ENCODE results near the gene DLG1.

Gene DLG1

DNA sequence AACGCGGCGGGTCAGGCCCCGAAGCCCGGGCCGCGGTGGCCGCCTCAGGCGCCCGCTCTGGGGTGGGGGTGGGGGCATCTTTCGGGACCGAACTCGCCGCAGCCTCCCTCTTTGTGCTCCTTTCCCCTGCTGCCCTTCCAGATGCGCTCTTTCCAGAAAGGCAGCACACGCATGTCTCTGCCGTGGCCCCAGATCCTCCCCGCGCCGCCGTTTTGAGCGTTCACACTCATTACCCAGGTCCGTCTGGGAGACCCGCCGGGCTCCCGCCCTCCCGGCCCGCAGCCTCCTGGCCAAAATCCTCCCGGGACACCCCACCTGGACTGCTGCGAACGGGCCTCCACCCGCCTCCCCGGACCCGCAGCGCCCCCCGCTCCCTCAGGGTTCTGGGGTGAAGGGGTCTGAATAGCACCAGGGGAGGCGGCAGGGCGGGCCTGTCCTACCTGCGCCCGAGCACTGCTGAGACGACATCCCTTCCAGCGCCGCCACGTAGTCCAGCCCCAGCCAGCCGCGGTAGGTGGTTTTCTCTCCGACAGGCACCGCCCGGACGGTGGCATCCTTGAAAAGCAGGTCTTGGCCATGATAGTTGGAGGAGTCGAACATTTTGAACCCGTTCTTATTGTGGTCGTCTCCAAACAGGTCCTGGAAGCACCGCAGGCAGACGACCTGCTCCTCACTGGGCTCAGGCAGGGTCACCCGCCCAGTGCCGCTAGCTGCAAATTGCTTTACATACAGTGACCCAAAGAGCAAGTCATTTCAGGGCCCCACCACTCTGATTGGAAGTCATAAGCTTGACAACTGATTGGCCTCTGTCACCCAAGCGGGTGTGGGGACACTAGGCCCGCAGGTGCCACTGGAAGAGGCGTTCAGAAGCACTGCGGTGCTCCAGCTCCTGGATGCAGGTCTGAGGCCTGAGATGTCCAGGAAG is 294.7 kb downstream of the DLG1 start:
- in situ Hi-C loops (cut with MboI; ENCODE audit: low sequenced_read_pairs): no loop called here

DNA sequence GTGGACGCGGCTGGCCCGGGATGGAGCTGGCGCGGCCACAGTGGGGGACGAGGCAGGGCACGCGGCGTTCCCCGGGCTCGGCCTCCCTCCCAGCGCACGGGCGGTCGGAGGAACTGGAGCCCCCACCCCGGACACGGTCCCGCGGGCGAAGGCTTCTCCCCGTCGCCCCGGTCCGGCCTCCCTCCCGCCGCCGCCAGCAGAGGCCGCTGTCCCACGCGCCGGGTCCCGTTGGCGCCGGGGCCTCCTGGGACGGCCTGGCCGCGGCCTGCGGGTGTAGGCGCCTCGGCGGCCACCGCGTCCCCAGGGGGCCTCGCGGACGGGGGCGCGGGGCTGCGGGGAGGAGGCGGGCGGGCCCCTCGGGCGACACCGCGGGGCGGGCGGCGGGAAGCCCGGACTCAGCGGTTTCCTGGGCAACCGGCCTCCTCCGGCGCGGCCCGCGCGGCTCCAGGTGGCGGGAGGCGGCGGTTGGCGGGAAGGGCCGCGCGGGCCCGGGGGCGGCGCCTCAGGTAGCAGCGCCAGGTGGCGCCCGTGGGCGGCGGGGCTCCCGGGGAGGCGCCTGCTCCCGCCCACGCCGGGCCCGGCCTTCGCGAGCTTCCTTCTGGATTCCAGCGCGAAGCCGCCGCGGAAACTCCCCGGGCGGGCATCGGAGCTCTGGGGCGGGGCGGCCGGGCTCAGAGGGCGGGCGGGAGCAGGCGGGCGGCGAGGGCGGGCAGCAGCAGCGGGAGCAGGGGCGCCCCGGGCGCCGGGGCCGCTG is 295.5 kb downstream of the DLG1 start:
- in situ Hi-C loops (cut with MboI; ENCODE audit: low sequenced_read_pairs): no loop called here

DNA sequence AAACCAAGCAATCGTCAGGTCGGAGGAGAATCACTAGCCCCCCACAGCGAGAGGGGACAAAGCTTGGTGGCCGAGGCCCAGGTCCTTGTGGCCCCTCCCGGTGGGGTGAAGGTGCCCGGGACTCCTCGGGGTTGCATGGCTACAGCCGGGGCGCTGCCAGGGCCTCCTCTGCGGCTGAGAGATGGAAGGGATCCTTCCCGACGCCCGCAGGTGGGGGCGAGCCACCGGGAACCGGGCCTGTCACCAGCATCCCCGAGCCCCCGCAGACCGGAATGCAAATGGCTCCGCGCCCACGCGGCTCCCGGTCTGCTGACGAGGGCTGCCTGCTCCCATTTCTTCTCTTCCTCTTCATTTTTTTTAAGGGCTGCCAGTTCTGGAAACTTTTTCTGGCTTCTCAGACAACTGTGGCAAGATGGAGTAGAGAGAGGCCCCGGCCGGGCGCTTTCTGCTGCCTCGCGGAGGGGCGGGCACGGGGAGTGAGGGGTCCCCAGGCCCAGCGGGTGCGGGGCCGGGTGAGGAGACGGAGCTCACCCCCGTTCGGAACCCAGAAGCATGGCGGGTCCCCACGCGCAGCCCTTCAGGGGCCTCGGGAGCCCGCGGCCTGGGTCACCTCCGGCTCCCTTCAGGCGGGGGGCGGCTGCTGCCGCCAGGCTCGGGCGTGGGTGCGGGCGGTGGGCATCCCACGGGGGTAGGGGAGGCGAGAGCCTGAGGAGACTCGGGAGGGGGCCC is 296.3 kb downstream of the DLG1 start:
- in situ Hi-C loops (cut with MboI; ENCODE audit: low sequenced_read_pairs): no loop called here

DNA sequence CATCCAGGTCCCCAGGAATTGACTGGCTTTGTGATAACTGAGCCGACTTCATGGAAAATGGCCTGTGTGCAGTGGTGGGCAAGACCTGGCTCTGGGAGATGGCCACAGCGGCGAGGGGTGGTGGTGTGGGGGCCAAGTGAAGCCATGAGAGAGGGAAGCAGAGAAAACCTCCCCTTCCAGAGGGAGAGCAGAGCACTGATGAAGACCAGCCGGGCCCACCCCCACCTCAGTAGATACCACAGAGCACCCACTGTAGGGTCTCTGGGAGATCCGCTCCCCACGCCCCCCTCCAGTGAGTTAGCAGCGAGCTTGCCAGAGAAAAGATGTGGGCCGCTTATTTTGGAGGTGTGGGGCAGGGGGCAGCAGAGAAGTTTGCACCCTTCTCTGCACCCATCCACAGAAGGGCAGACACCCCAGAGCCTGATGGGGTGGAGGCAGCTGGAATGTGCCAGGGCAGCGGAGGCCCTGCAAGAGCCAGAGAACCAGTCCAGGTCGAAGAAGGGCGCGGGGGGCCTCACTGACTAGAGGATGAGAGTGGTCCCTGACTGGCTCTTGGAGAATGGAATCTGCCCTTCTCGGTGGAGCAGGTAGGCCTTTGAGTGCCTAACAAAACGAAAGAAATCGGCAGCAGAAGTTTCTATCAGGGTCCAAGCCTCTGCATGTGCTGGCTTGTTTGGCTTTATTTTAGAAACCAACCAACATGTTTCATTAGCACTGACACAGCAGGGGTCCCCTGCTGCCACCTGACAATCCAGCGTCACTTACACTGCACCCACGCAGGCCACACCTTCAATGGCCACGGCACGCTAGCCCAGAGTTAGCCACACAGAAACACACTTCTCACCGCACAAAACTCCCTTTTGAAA is 297.1 kb downstream of the DLG1 start:
- in situ Hi-C loops (cut with MboI; ENCODE audit: low sequenced_read_pairs): no loop called here

DNA sequence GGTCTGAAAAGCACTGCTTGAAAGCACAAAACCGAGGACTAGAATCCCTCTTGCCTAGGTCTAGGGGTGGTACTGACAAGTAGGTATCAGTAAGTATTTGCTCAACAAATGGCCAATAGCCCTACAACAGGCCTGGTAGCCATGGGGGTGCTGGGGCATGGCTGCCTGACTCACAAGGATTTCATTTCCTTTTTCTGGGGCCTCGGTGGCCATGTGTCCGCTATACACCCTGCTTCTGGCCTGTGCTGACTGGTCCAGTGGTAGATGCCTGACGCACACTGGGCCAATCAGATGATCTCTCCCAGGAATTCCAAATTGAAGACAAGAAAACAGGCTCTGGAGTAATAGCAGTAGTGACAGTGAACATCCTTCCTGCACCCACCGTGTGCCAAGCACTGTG is 298.2 kb downstream of the DLG1 start:
- in situ Hi-C loops (cut with MboI; ENCODE audit: low sequenced_read_pairs): no loop called here

DNA sequence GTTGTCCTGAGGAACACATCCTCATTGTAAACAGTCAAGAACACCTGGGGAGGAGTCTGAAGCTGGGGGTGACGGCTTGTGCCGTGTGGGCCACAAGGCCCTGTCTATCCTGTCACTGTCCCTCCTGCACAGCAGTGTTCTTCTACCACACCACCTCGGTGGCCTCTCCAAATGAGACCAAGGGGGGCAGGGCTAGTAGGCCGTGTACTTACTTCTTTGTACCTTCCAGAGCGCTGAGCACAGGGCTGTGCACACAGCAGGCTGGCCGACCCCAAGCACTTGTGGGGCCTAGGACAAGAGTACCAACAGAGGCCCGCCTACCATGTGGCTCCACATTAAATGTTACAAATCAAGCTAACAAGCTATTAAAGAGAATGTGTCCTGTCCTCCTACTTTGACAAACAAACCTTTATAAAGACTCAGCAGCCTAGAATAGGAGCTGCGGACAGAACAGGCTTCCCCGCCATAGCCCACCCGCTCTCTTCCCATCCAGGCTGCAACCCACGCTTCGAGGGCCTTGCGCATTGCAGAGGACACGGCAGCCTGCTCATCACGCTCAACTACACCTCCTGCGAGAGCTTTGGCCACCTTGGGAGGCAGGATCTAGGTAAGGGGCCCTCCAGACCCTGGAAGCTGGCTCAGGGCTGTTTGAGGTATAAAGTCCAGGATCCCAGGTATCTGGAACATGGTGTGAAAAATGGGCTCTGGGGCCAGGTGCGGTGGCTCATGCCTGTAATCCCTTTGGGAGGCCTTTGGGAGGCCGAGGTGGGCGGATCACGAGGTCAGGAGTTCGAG is 299.2 kb downstream of the DLG1 start:
- in situ Hi-C loops (cut with MboI; ENCODE audit: low sequenced_read_pairs): loop anchor here (25.0 kb wide), 1 partner anchor 513 kb away; no protein-coding TSS in a partner anchor

DNA sequence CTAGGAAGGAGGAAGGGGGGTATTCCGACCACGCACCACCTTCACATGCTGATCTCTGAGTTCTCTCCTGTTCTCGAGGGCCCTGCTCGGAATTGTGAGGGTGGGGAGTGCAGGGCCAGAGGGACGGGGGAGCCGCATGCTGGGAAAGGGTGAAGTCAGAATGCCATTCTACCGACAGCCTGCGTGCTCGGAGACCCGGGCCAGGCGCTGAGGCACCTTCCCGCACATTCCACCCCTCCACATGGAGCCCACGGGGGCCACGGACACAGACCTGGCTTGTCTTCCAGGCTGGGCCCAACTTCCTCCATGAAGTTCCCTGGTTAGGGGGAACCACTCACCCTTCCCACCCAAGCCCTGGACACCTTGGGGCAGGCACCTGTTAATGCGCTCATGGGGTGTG is 301.1 kb downstream of the DLG1 start:
- in situ Hi-C loops (cut with MboI; ENCODE audit: low sequenced_read_pairs): loop anchor here (25.0 kb wide), 1 partner anchor 515 kb away; no protein-coding TSS in a partner anchor

DNA sequence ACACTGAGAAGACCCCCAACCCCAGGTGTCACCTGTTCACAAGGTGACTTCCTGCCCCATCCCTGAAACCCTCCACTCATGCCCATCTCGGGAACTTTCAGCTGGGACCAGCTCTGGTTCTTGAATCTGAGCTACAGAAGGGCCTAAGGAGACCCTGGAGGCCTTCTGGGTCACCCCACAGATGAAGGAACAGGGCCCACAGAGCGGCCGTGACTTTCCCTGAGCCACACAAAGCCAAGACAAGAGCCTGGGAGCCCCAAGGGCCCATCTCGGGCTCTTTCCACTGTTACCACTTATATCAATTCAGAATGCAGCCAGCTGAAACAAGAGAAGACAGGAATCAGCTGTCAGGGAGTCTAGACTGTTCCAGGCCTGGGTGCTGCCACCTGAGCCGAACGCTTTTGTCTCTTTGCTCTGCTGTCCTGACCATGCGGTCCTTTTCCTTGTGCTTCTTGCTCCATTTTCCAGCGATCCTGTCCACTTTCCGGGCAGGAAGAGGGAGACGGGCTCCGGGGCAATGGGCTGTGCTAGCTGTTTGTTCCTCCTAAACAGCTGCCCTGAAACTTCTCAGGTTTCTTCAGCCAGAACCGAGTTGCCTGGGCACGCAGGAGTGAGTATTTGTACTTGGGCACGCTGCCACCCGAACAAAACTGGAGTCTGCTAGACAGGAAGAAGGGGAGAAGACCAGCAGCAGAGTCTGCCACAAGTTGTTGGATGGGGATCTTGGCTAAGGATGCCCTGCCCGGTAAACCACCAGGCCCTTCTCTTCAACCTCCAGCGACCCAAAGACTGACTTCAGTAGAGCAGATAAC is 301.8 kb downstream of the DLG1 start:
- in situ Hi-C loops (cut with MboI; ENCODE audit: low sequenced_read_pairs): loop anchor here (25.0 kb wide), 1 partner anchor 516 kb away; no protein-coding TSS in a partner anchor

DNA sequence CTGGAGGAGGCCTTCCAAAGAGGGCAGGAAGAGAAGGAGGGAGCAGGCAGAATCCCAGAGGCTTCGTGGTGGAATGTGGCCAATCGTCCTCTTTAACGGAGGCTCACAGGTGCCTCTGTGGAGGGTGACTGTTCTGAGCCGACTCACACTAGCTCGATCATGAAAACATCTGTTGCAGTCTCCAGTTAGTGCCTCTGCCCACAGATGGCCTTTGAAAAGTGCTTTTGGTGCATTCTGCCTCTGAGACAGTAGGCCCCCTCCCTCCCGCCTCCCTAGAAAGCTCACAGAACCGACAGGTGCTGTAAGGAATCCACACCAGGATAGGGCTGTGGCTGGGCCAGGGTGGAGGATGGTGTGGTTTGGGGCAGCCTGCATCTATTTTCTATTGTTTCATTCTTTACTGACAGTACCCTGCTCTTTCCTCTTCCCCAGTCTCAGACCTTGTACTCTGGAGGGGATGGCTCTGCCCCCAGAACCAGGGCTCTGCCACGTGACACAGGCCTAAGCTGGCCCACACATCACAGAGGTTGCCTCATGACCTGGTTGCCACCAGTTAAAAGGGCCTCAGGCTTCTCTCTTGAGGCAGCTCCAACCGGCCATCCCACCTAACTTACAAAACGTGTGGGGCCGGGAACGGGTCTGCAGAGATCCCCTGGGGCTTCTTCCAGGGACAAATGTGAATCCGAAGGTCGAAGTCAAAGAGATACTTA is 302.6 kb downstream of the DLG1 start:
- in situ Hi-C loops (cut with MboI; ENCODE audit: low sequenced_read_pairs): loop anchor here (25.0 kb wide), 1 partner anchor 516 kb away; no protein-coding TSS in a partner anchor

DNA sequence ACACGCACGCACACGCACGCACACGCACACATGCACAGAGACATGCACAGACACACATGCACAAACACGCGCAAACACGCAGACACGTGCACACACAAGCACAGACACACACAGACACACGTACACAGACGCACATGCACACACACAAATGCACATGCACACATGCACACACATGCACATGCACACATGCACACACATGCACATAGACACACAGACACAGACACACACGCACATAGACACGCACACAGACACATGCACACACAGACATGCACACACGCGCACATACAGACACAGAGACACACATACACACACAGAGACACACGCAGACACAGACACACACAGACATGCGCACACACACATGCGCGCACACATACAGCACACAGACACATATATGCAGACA is 303.4 kb downstream of the DLG1 start:
- in situ Hi-C loops (cut with MboI; ENCODE audit: low sequenced_read_pairs): loop anchor here (25.0 kb wide), 1 partner anchor 517 kb away; no protein-coding TSS in a partner anchor

DNA sequence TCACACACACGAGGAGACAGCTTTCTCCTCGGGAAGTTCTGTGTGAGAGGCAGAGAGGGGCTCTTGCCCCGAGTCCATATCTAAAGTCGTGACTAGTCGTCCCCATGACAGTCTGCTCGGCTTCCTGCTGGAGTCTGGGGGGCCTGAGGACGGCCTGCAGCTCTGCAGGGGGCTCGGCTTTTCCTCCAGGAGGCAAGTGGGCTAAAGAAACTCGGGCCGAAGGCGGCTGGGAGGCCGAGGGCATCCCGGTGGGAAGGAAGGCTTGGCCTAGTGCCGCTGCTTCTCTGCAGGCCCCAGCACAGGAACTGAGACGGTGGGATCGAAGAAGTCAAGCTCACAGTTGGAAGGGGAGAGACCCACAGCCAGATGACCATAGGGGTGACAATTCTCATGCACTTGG is 304.4 kb downstream of the DLG1 start:
- in situ Hi-C loops (cut with MboI; ENCODE audit: low sequenced_read_pairs): loop anchor here (25.0 kb wide), 1 partner anchor 518 kb away; no protein-coding TSS in a partner anchor

Measured in HL-60/S4 treated with retinoic acid at 250 ng/mL for 4 days and 3 days (cell line).